OCI-LY7 (cell line): Measurements from ENCODE around the gene PLEKHA6.

ENCODE experiments used
- EZH2phosphoT487 ChIP-seq: fragments of 200-600 bp; sonication (generic); IDR thresholded peaks from 2 replicates; pipeline ENCODE4 v1.6.1; 2018; ENCODE audit warnings: low read depth, borderline replicate concordance, mild to moderate bottlenecking, mixed run types, antibody characterized with exemption, low read length, moderate library complexity, mixed read lengths
- TF ChIP-seq, protein P1 (sequence below): fragments of 200-600 bp; sonication (generic); conservative IDR thresholded peaks from 2 replicates; pipeline ENCODE4 v1.5.1; 2014; ENCODE audit warnings: mild to moderate bottlenecking, antibody characterized with exemption, low read length, moderate library complexity, mixed read lengths

DNA sequence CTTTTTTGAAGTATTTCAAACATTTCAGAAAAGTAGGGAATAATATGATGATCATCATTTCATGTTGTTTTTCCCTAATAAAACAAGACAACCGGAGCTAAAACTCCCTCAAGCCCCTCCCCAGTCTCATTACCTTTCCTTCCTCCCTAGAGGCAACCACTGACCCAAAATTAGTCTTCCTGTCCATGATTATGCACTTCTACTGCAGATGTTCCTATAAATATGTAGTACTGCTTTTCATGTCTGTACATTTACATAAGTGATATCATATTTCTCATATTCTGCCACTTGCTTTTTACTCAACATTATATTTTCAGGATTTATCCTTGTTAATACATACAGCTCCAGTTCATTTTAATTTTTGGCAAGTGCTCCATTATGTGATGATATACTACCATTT lies 87.2 kb downstream of the PLEKHA6 start:
- TF ChIP-seq, protein P1, sequence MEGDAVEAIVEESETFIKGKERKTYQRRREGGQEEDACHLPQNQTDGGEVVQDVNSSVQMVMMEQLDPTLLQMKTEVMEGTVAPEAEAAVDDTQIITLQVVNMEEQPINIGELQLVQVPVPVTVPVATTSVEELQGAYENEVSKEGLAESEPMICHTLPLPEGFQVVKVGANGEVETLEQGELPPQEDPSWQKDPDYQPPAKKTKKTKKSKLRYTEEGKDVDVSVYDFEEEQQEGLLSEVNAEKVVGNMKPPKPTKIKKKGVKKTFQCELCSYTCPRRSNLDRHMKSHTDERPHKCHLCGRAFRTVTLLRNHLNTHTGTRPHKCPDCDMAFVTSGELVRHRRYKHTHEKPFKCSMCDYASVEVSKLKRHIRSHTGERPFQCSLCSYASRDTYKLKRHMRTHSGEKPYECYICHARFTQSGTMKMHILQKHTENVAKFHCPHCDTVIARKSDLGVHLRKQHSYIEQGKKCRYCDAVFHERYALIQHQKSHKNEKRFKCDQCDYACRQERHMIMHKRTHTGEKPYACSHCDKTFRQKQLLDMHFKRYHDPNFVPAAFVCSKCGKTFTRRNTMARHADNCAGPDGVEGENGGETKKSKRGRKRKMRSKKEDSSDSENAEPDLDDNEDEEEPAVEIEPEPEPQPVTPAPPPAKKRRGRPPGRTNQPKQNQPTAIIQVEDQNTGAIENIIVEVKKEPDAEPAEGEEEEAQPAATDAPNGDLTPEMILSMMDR: no peak
- TF ChIP-seq EZH2phosphoT487: no peak
